Measurements from ENCODE around the gene ZNF367.

ZNF367 gene

DNA sequence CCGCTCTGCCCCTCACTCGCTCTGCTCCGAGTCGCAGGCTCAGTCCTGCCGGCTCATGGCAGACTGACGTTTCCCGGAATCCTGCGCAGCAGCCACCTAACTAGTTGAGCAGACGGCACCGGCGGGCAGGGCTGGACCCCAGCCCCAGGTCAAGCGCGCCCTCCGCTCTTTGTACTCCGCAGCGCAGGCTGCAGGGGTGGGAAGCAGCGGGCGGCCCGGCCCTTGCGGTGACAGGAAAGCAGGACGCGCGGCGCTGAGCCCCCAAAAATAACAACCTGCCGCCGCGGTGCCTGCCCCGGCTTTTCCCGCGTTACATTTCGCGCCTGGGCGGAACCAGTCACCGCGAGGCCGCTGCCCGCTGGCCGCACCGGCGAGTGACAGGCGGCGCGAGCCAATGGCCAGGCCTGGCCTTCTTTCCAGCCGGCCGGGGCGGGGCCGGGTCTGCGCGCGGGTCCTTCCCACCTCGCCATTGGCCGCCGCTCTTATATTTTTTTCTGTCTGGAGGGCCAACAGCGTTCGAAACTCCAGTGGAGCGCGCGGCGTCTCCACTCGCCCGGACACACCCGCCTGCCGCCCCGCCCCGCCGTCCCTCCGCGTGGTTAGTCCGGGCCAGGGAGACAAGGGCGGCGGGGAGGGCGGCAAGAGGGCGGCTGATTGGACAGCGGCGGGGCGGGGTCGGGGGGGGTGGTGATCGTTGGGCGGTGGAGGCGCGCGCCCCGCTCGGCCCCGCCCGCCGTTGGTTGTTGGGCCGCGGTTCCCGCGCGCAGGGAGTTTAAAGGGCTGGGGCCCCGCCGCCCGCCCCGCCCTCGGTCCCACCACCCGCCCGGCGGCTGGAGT, at the start of gene ZNF367:
ZNF367 (minus strand) TSS at position 288 of the 837 bp plus-strand sequence. CDS start 338 bp downstream, outside the sequence.
- TF ChIP-seq, protein P1, sequence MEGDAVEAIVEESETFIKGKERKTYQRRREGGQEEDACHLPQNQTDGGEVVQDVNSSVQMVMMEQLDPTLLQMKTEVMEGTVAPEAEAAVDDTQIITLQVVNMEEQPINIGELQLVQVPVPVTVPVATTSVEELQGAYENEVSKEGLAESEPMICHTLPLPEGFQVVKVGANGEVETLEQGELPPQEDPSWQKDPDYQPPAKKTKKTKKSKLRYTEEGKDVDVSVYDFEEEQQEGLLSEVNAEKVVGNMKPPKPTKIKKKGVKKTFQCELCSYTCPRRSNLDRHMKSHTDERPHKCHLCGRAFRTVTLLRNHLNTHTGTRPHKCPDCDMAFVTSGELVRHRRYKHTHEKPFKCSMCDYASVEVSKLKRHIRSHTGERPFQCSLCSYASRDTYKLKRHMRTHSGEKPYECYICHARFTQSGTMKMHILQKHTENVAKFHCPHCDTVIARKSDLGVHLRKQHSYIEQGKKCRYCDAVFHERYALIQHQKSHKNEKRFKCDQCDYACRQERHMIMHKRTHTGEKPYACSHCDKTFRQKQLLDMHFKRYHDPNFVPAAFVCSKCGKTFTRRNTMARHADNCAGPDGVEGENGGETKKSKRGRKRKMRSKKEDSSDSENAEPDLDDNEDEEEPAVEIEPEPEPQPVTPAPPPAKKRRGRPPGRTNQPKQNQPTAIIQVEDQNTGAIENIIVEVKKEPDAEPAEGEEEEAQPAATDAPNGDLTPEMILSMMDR (IDR thresholded peaks at IDR 0.05; ENCODE audit: low read depth, low read length, missing control alignments) = no peak
- peak within 1 kb of the TSS; percentile 63 for H3K4me3 ChIP-seq (replicated peaks; ENCODE audit: low read depth, low read length)
- DNase-seq (ENCODE audit: extremely low read depth, low read depth) = peak; percentile 79

DNA sequence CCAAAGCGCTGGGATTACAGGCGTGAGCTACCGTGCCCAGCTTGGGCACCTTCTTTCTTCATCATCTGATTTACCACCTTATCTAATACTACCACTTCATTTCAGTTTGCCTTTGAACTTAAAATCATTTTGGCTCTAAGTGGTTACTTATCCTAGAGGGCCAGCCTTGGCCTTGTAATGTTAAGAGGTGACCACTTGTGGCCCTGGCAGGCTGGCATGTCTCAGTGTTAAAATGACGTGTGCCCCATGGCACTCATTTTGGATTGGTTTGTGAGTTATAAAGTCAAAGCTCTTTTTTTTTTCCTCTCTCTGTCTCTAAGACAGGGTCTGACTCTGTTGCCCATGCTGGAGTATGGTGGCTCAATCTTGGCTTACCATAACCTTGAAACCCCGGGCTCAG, 49.6 kb upstream of the ZNF367 start:
- TF ChIP-seq, protein P1 (IDR thresholded peaks at IDR 0.05; ENCODE audit: low read depth, low read length, missing control alignments) = no peak
- no peak for DNase-seq (ENCODE audit: extremely low read depth, low read depth)
- no peak overlapping the region for H3K4me3 ChIP-seq (replicated peaks; ENCODE audit: low read depth, low read length)

DNA sequence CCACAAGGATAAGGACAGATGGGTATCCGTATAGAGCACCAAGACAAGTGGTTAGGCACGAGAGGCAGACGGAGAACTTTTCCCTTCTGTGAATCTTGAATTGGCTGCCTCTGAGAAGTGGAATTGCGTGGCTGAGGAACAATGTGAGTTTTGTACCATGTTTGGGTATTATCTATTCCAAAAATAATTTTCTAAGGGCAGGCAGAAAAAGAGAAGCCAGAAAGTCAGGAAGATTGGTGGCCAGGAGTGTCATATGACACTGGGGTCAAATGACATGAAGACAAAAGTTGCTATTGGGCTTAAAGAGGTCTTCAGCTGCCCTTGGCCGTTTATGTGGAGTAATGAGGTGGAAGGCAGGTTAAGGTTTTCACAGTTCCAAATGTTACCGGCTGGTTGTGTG, 46.3 kb upstream of the ZNF367 start:
- TF ChIP-seq, protein P1 (IDR thresholded peaks at IDR 0.05; ENCODE audit: low read depth, low read length, missing control alignments) = no peak
- DNase-seq (ENCODE audit: extremely low read depth, low read depth) = no peak
- H3K4me3 ChIP-seq (replicated peaks; ENCODE audit: low read depth, low read length) = no peak overlapping the region

DNA sequence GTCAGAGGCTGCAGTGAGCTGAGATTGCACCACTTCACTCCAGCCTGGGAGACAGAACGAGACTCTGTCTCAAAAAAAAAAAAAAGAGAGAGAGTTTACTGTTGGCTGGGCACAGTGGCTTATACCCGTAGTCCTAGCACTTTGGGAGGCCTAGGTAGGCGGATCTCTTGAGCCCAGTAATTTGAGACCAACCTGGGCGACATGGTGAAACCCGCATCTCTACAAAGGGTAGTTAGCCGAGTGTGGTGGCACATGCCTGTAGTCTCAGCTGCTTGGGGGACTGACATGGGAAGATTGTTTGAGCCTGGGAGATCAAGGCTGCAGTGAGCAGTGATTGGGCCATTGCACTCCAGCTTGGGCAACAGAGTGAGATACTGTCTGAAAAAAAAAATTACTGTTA, 44.4 kb upstream of the ZNF367 start:
- TF ChIP-seq, protein P1 (IDR thresholded peaks at IDR 0.05; ENCODE audit: low read depth, low read length, missing control alignments) = no peak
- no peak overlapping the region for H3K4me3 ChIP-seq (replicated peaks; ENCODE audit: low read depth, low read length)
- DNase-seq (ENCODE audit: extremely low read depth, low read depth) = no peak

DNA sequence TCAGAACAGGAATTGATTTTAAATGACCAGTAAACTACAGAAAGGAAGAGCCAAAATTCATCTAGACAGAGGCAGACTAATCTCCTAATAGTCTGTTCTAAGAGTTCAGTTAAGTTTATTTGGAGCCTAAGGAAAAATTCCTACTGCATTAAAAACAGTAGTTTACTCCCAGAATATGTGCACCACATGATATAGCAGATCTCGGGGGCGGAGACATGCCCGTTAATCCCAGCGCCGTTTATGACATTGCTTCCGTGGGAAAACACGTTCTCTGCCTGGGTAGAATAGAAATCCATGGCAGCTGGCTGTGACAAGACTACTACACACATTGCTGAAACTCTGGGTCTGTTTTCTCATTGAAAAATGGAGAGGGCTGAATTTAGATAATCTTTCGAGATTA, 43.2 kb upstream of the ZNF367 start:
- no peak for DNase-seq (ENCODE audit: extremely low read depth, low read depth)
- TF ChIP-seq, protein P1 (IDR thresholded peaks at IDR 0.05; ENCODE audit: low read depth, low read length, missing control alignments) = no peak
- no peak overlapping the region for H3K4me3 ChIP-seq (replicated peaks; ENCODE audit: low read depth, low read length)

DNA sequence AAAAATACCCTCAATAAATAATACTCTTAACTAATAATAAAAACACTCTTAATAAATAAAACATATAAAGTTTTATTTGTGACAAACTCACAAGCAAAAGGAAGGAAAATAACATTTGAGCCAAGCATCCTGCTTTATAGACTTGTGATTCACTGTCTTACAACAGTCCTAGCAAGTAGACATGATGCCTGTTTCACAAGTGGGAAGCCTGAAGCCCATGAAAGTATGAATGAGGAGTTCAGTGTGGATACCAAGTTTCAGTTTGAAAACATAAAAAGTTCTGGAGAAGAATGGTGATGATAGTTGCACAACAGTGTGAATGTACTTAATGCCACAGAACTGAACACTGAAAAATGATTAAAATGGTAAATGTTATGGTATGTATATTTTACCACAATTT, 42.7 kb upstream of the ZNF367 start:
- DNase-seq (ENCODE audit: extremely low read depth, low read depth) = no peak
- TF ChIP-seq, protein P1 (IDR thresholded peaks at IDR 0.05; ENCODE audit: low read depth, low read length, missing control alignments) = no peak
- H3K4me3 ChIP-seq (replicated peaks; ENCODE audit: low read depth, low read length) = no peak overlapping the region

All from HFF-Myc (cell line).